NCI-H345 treated with DMSO at 0.1 percent for 48 hours (cell line): Measurements from ENCODE around the gene RAB3B.
"Not testable (repeated sequence)": the region's sequence is repeated elsewhere in the genome, so short reads cannot be mapped to it uniquely, and the experiment has no call there.

Source experiments
- DNase-seq: peaks from one replicate; lab custom pipeline; 2025; ENCODE audit not compliant: unreplicated experiment; lab: John Stamatoyannopoulos, UW

Gene RAB3B

DNA sequence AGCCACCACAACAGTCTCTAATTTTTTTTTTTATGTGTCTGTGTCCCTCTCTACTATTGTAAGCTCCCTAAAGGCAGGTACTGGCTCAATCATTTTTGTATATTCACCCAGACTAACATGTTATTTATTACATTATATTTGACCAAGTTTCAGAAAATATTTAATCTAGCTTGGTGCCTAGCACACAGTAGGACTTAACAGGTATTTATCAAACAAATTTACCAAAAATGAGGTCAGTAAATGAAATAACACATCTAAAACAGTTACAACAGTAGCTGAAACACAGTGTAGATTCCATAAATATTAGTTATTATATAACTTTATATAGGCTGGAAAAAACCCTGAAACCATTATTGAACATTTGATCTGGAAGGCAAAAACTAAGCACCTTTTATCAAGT lies 114.7 kb downstream of the RAB3B start:
- no peak for DNase-seq

DNA sequence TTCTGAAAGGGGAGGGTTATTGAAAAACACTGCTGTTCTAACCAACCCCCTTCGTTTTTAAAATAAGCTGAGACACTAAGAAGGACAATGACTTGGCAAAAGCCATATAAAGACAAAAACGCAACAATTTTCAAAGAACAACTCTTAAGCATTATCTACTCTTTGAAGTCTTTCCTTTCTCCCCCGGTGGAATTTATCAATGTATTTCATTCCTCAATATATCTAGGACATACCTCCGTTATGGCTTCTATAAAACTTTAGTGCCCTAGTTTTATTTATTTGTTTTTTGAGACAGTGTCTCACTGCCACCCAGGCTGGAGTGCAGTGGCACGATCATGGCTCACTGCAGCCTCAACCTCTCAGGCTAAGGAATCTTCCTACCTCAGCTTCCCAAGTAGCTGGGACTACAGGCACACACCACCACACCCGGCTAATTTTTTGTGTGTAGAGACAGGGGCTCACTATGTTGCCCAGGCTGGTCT lies 115.2 kb downstream of the RAB3B start:
- DNase-seq = no peak

DNA sequence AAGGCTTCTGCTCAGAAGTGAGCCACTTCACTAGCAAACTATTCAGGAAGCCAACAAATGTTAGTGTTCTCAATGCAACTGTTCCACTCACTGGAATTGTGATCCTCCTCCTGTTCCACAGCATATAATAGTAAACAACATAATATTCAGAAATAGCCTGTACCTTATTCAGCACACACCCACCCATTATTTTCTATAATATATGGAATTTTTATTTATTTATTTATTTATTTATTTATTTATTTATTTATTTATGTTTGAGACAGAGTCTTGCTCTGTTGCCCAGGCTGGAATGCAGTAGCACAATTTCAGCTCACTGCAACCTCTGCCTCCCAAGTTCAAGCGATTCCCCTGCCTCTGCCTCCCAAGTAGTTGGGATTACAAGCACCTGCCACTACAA lies 117.2 kb downstream of the RAB3B start:
- DNase-seq = not testable (repeated sequence)

DNA sequence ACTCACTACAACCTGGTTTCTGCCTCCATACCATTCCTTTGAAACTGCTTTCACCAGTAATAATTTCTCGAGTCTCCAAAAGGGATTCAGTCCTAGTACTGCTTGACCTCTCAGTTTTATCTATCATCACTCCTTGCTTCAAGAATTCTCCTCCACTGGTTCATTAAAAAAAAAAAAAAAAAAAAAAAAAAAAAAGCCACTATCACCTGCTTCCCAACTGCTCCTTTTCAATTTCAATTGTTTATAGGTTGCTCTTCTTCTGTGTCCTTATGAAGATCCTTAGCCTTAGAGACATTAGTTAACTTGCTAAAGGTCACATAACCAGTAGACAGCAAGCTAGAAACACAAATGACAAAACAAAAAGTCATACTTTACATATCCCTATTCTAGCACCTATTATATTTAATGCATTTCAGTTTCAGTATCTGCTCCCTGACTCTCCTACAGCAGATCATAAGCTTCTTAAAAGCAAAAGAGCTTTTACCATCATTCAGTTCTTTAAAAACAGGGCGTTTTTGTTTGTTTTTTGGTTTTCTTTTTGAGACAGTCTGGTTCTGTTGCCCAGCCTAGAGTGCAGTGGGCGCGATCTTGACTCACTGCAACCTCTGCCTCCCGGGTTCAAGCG lies 119.0 kb downstream of the RAB3B start:
- no peak for DNase-seq

DNA sequence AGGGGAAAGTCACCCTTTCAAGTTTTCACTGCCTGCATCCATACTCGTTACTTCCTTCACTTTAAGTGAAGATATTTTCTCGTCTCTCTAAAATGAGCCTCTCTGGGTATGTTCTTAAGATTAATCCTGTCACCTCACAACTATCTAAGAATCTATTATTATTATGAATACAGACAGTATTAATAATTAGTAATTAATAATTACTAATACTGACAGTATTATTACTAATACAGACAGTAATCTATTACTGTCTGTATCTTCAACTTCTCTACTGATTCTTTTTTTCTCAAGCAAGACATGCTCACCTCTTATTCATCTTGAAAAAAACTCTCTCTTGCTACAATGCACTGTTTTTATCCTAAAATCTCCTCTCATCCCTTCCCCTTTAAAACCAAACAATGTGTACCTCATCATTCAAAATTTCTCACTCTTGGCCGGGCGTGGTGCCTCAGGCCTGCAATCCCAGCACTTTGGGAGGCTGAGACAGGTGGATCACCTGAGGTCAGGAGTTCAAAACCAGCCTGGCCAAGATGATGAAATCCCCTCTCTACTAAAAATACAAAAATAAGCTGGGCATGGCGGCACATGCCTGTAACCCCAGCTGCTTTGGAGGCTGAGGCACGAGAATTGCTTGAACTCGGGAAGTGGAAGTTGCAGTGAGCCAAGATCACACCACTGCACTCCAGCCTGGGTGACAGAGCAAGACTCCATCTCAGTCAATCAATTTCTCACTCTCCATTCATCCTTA lies 119.7 kb downstream of the RAB3B start:
- DNase-seq = no peak

DNA sequence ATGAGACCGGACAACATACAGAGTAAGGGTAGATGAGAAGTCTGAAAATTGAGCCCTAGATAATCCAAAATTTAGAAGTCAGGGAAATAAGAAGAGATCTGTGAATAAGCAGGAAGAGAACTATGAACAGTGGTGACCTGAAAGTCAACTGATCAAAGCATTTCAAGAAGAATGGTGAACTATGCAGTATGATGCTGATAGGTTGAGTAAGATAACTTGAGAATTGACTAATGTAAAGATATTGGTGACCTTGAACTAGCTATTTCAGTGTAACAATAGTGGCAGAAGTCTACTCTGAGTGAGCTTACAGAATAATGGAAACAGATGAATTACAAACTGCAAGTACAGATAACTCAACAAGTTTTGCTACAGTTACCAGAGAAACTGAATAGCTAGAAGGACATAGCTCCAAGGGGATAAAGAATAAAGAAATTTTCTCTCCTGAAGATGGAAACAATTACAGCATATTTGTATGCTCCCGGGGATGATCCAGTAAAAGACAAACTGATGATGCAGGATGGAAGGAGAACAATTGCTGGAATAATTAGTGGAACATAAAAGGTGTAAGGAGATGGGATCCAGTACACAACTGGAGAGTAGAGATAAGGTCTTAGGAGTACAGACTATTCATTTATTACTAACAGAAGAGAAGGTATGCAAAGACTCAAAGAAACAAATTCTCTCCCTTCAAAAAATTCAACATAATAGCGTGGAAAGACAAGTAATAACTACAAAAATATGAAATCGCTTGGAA lies 122.8 kb downstream of the RAB3B start:
- DNase-seq = no peak

DNA sequence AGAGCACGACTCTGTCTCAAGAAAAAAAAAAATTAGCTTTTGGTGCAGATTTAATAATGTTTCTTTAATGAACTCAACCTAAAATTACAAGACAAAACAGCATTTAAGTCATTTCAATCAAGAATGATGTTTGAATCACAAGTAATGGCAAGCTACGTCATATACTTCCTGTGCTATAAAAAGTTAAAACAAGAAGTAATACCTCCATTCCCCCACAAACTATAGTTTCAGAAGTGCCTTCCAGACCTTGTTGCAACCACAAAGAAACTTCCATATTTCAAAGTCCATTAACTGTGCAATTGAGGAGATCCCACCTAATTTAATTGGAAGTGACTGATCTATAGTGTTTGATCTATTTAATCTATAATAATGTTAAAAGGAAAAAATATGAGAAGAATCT lies 127.1 kb downstream of the RAB3B start:
- no peak for DNase-seq

DNA sequence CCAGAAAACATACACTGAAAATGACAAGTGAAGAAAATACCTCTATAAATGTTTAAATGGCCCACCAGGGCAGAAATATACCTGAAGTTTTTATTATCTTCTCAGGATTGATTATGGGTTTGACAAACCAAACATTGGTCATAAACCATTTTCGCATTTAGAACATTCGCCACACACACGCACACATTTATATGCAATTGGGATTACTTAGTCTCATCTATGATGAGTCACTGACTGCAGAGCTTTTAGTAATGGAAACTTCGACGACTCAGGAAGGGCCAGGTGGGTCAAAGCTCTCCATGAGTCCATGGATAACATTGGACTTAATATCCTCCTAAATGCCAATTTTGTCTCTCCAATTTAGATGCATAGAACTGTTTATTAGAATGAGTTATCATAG lies 128.8 kb downstream of the RAB3B start:
- DNase-seq = no peak

DNA sequence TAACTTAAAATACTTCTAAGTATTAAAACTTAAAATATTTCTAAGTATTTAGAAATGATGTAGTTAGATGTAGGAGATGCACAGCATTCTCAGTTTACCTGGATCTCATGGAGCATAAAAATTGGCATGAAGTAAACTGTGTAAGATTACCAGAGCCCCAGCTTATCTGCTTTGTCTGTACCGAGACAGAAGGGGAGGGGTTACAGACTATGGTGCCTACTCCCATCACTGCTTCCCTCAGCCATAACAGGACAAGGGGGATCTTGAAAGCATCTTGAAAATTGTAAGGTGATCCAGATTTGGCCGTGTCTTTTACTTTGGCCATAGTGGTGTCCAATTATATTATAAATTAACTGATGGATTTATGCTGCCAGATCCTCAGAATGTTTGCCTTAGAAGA lies 130.8 kb downstream of the RAB3B start:
- DNase-seq = no peak

DNA sequence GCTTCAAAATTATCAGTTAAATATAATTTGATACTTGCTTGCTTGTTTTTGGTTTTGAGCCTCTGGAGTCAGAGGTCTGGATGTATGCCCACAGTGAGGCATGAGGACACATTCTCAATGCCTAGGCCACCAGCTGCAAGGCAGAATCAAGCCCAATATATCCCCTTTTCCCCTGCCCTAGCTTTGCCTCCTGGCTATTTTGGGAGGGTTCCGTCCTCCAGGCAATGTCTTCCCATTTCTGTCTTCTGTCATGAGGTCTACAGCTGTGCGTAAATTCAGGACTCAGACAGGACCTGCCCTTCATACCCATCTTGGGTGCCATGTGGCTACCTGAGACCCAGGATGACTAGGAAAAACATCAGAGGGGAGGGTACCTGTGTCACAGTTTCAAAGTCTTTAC lies 131.2 kb downstream of the RAB3B start:
- DNase-seq = no peak

DNA sequence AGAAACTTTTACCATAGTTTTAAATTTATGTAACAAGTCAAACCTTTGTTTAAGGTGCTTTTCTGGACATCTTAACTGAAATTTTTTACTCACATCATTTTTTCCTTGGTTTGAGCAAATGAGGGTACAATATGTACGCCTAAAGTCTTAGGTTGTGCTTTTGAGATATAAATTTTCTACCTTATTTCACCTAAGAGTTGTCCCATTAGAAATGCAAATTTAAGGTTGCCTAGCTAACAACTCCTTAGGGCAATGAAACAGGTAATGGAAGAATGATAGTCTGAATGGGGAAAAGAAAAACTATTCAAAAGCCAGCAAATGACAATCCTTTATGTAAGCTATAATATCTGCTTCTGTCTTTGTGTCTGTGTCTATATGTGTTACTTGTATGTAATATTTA lies 131.6 kb downstream of the RAB3B start:
- no peak for DNase-seq
